NCI-H1105 treated with DMSO at 0.1 percent for 48 hours (cell line): ENCODE data around the gene SLC47A1.
"Not testable (repeated sequence)": the region's sequence is repeated elsewhere in the genome, so short reads cannot be mapped to it uniquely, and the experiment has no call there.

ENCODE experiments used
- DNase-seq: peaks from one replicate; lab custom pipeline; 2025; lab: John Stamatoyannopoulos, UW

The SLC47A1 gene

GRCh38 chr17:19523690-19524089 lies 10.0 kb upstream of the SLC47A1 start:
- no peak for DNase-seq

GRCh38 chr17:19526950-19527349 lies 6.7 kb upstream of the SLC47A1 start:
- DNase-seq = not testable (repeated sequence)

GRCh38 chr17:19531780-19532501 lies 1.7 kb upstream of the SLC47A1 start:
- no peak for DNase-seq

- no peak for DNase-seq
These were observed 477 bp upstream of the SLC47A1 start for GRCh38 chr17:19533036-19533717.

GRCh38 chr17:19534562-19535149 lies 1.0 kb downstream of the SLC47A1 start:
- DNase-seq = no peak

GRCh38 chr17:19537111-19537510 lies 3.5 kb downstream of the SLC47A1 start:
- DNase-seq = no peak

- no peak for DNase-seq
These were observed 4.7 kb downstream of the SLC47A1 start for GRCh38 chr17:19538095-19539039.

- no peak for DNase-seq
These were observed 5.4 kb downstream of the SLC47A1 start for GRCh38 chr17:19539040-19539399.

GRCh38 chr17:19539841-19540311 lies 6.2 kb downstream of the SLC47A1 start:
- DNase-seq = no peak

GRCh38 chr17:19540706-19541370 lies 7.2 kb downstream of the SLC47A1 start:
- DNase-seq = no peak

GRCh38 chr17:19541445-19541844 lies 7.8 kb downstream of the SLC47A1 start:
- DNase-seq = no peak

- DNase-seq = no peak
These were observed 8.6 kb downstream of the SLC47A1 start for GRCh38 chr17:19542247-19542646.

GRCh38 chr17:19544366-19544765 lies 10.7 kb downstream of the SLC47A1 start:
- no peak for DNase-seq

GRCh38 chr17:19546289-19547065 lies 12.8 kb downstream of the SLC47A1 start:
- DNase-seq = no peak

- no peak for DNase-seq
These were observed 16.3 kb downstream of the SLC47A1 start for GRCh38 chr17:19549746-19550623.

- DNase-seq = no peak
These were observed 17.5 kb downstream of the SLC47A1 start for GRCh38 chr17:19551165-19551564.

GRCh38 chr17:19551591-19552148 lies 18.0 kb downstream of the SLC47A1 start:
- no peak for DNase-seq

GRCh38 chr17:19553036-19553435 lies 19.4 kb downstream of the SLC47A1 start:
- DNase-seq = no peak

GRCh38 chr17:19554393-19554792 lies 20.7 kb downstream of the SLC47A1 start:
- DNase-seq = no peak
